Gastroesophageal sphincter (tissue), 3 donors: ENCODE results near the gene SLC27A1.

Source experiments
- CTCF ChIP-seq, 4 experiments: fragments of 200-600 bp in 2 of 4; fragments of 450-650 bp in 2 of 4; sonication (generic) in 1 of 4; IDR thresholded peaks; one replicate each; pipeline ENCODE4 v1.5.1; 2017 to 2019; ENCODE audit warnings: antibody characterized with exemption in 4 of 4, mild to moderate bottlenecking in 2 of 4, moderate library complexity in 2 of 4
- EP300 ChIP-seq: sonication (generic); formaldehyde crosslinking; IDR thresholded peaks from one replicate; pipeline ENCODE4 v1.6.1; 2017; ENCODE audit warnings: antibody characterized with exemption, mild to moderate bottlenecking
- POLR2AphosphoS5 ChIP-seq: sonication (generic); formaldehyde crosslinking; IDR thresholded peaks from one replicate; pipeline ENCODE4 v1.6.1; 2017; ENCODE audit warnings: antibody characterized with exemption

- no peak for TF ChIP-seq CTCF (IDR thresholded peaks at IDR 0.05)
- no peak for TF ChIP-seq POLR2AphosphoS5
- TF ChIP-seq EP300, result no peak
Observed at GRCh38 chr19:17506745-17507144, 36.4 kb downstream of the SLC27A1 start.
